ENCODE data around the gene REV3L.

Gene REV3L

DNA sequence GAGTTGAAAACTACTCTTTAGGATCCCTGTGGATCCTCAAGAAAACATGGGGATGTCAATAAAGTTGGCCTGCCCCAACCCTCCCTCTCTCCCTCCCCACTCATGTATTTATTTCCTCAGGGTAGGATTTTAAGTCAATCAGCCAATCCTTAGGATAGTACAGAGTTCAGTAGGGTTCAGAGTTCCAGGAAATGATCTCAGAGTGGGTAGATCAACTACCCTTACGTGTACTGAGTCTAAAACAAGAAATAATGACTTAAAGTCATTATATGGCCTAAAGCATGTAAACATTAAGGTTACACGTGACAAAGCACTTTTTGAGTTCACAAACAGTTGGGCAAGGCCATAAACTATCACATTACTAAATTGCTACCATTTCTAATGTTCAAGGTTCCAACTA is 47.2 kb upstream of the REV3L start:
- Histone ChIP-seq H3K27ac (ENCODE audit: low read depth, low read length) (no peak overlapping the region), H3K4me3 (ENCODE audit: low read length) (no peak overlapping the region), H4K20me1 (ENCODE audit: control insufficient read depth, insufficient read depth, low read depth, low read length) (no peaks in the 10 kb centered on the region), H3K4me2 (ENCODE audit: low read length) (no peak overlapping the region), H3K27me3 (ENCODE audit: control insufficient read depth, low read length) (no peaks in the 10 kb centered on the region), H3K9me3 (ENCODE audit: control insufficient read depth, insufficient read depth, low read length) (no peaks in the 10 kb centered on the region), H3K36me3 (ENCODE audit: control insufficient read depth, low read length) (no peaks in the 10 kb centered on the region), H3K4me1 (ENCODE audit: control insufficient read depth, low read length) (peaks cover 2% of the 10 kb centered on the region; the same call in 1 of the 2 replicates), H3F3A (ENCODE audit: control insufficient read depth, insufficient read depth) (peaks cover 3% of the 10 kb centered on the region; the same call in 1 of the 2 replicates), H3K79me2 (ENCODE audit: control insufficient read depth, low read length) (peaks cover 2% of the 10 kb centered on the region; the same call in 1 of the 2 replicates), H3K9me2 (replicated peaks; ENCODE audit: control insufficient read depth, low read length) (no peaks in the 10 kb centered on the region)
- TF ChIP-seq, protein P1, sequence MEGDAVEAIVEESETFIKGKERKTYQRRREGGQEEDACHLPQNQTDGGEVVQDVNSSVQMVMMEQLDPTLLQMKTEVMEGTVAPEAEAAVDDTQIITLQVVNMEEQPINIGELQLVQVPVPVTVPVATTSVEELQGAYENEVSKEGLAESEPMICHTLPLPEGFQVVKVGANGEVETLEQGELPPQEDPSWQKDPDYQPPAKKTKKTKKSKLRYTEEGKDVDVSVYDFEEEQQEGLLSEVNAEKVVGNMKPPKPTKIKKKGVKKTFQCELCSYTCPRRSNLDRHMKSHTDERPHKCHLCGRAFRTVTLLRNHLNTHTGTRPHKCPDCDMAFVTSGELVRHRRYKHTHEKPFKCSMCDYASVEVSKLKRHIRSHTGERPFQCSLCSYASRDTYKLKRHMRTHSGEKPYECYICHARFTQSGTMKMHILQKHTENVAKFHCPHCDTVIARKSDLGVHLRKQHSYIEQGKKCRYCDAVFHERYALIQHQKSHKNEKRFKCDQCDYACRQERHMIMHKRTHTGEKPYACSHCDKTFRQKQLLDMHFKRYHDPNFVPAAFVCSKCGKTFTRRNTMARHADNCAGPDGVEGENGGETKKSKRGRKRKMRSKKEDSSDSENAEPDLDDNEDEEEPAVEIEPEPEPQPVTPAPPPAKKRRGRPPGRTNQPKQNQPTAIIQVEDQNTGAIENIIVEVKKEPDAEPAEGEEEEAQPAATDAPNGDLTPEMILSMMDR (IDR thresholded peaks at IDR 0.05; ENCODE audit: low read depth, low read length, poor library complexity, severe bottlenecking) = no peak
- no peak for TF ChIP-seq EZH2phosphoT487 (IDR thresholded peaks at IDR 0.05; ENCODE audit: borderline replicate concordance, low read length)

DNA sequence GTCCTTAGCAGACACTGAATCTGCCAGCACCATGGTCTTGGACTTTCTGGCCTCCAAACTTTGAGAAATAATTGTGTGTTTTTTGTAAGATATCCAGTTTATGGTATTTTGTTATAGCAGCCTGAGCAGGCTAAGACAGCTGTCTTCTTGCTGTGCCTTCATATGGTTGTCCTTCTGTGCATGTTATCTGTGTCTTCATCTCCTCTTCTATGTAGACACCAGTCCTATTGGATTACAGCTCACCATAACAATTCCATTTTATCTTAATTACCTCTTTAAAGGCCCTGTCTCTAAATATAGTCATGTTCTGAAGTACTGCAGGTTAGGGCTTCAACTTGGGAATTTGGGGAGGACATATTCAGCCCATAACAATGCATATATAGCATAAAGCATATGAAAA is 44.3 kb upstream of the REV3L start:
- Histone ChIP-seq H3K4me3 (ENCODE audit: low read length) (no peak overlapping the region), H3K36me3 (ENCODE audit: control insufficient read depth, low read length) (no peaks in the 10 kb centered on the region), H3K9me3 (ENCODE audit: control insufficient read depth, insufficient read depth, low read length) (no peaks in the 10 kb centered on the region), H3K79me2 (ENCODE audit: control insufficient read depth, low read length) (peaks cover 4% of the 10 kb centered on the region; the same call in 1 of the 2 replicates), H4K20me1 (ENCODE audit: control insufficient read depth, insufficient read depth, low read depth, low read length) (no peaks in the 10 kb centered on the region), H3K4me1 (ENCODE audit: control insufficient read depth, low read length) (no peaks in the 10 kb centered on the region), H3K9me2 (replicated peaks; ENCODE audit: control insufficient read depth, low read length) (no peaks in the 10 kb centered on the region), H3K27me3 (ENCODE audit: control insufficient read depth, low read length) (no peaks in the 10 kb centered on the region), H3K4me2 (ENCODE audit: low read length) (no peak overlapping the region), H3F3A (ENCODE audit: control insufficient read depth, insufficient read depth) (no peaks in the 10 kb centered on the region), H3K27ac (ENCODE audit: low read depth, low read length) (no peak overlapping the region)
- no peak for TF ChIP-seq EZH2phosphoT487 (IDR thresholded peaks at IDR 0.05; ENCODE audit: borderline replicate concordance, low read length)
- TF ChIP-seq, protein P1 (IDR thresholded peaks at IDR 0.05; ENCODE audit: low read depth, low read length, poor library complexity, severe bottlenecking) = no peak

DNA sequence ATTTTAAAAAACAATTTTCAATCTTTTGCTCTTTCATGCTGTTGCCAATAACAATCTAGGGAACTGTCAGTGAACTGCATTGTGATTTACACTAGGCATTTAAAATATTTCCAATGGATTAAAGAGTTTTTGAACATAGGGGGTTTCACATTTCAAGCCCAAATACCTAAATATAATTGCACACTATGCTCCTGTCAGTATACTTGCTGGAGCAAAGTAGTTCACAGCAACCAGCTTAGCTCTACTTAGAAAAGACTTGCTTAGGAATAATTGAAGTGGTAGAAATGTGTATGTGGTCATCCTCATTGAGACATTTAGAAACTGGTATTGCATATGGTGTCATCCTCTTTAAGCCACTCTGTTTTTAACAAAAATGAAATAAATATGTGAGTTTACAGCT is 41.7 kb upstream of the REV3L start:
- no peak for TF ChIP-seq EZH2phosphoT487 (IDR thresholded peaks at IDR 0.05; ENCODE audit: borderline replicate concordance, low read length)
- TF ChIP-seq, protein P1 (IDR thresholded peaks at IDR 0.05; ENCODE audit: low read depth, low read length, poor library complexity, severe bottlenecking) = no peak
- Histone ChIP-seq H3K27me3 (ENCODE audit: control insufficient read depth, low read length) (no peaks in the 10 kb centered on the region), H3K36me3 (ENCODE audit: control insufficient read depth, low read length) (no peaks in the 10 kb centered on the region), H3K9me3 (ENCODE audit: control insufficient read depth, insufficient read depth, low read length) (no peaks in the 10 kb centered on the region), H3K27ac (ENCODE audit: low read depth, low read length) (no peak overlapping the region), H4K20me1 (ENCODE audit: control insufficient read depth, insufficient read depth, low read depth, low read length) (no peaks in the 10 kb centered on the region), H3K4me3 (ENCODE audit: low read length) (no peak overlapping the region), H3K79me2 (ENCODE audit: control insufficient read depth, low read length) (peaks cover 4% of the 10 kb centered on the region; the same call in 1 of the 2 replicates), H3K4me2 (ENCODE audit: low read length) (no peak overlapping the region), H3K9me2 (replicated peaks; ENCODE audit: control insufficient read depth, low read length) (no peaks in the 10 kb centered on the region), H3K4me1 (ENCODE audit: control insufficient read depth, low read length) (no peaks in the 10 kb centered on the region), H3F3A (ENCODE audit: control insufficient read depth, insufficient read depth) (no peaks in the 10 kb centered on the region)
